WTC11 (cell line): ENCODE results near the gene CSNK1G3. TPM values are rescaled to one million over a fixed set of nuclear protein-coding genes. Genes with fewer than 3 reads are reported as not detected.

Experiments used
- ATAC-seq: fragments of 200-7000 bp; cut with Tn5 transposase; 2 replicates; pipeline ENCODE4 v1.10.0; 2021; ENCODE audit warnings: mild to moderate bottlenecking, moderate library complexity
- CTCF ChIA-PET: fragments of 300-600 bp; sonication (Branson Sonifier 250); formaldehyde crosslinking; loops from one replicate; lab custom pipeline; 2021; ENCODE audit warnings: antibody characterized with exemption; lab: Charles Lee
- POLR2A ChIA-PET: fragments of 350-600 bp; sonication (Branson Sonifier 250); formaldehyde crosslinking; loops from one replicate; lab custom pipeline; 2021; ENCODE audit warnings: antibody characterized with exemption; lab: Charles Lee
- DNase-seq: peaks from one replicate; pipeline ENCODE4 v3.0.0; 2021; ENCODE audit warnings: low spot score
- H3K27ac Mint-ChIP-seq: 2 replicates; pipeline ENCODE4 v1.8.0; 2021; ENCODE audit warnings: mixed read lengths
- H3K27me3 Mint-ChIP-seq: 2 replicates; pipeline ENCODE4 v1.8.0; 2021; ENCODE audit warnings: low read depth, mild to moderate bottlenecking, moderate library complexity, mixed read lengths
- H3K36me3 Mint-ChIP-seq: 2 replicates; pipeline ENCODE4 v1.8.0; 2021; ENCODE audit warnings: mixed read lengths
- H3K4me1 Mint-ChIP-seq: 2 replicates; pipeline ENCODE4 v1.8.0; 2022; ENCODE audit warnings: mixed read lengths
- H3K4me3 Mint-ChIP-seq: 2 replicates; pipeline ENCODE4 v1.8.0; 2021; ENCODE audit warnings: mild to moderate bottlenecking, moderate library complexity, mixed read lengths
- H3K9me3 Mint-ChIP-seq: 2 replicates; pipeline ENCODE4 v1.8.0; 2021; ENCODE audit warnings: mixed read lengths
- AFF4 ChIP-seq: sonication (generic); formaldehyde crosslinking; IDR thresholded peaks from 2 replicates; pipeline ENCODE4 v1.8.1; 2023; ENCODE audit warnings: mild to moderate bottlenecking, missing genetic modification reagents, borderline replicate concordance
- ARID4B ChIP-seq: sonication (generic); formaldehyde crosslinking; IDR thresholded peaks from 2 replicates; pipeline ENCODE4 v1.8.0; 2023; ENCODE audit warnings: missing genetic modification reagents, mild to moderate bottlenecking, borderline replicate concordance
- ATF6 ChIP-seq: sonication (generic); formaldehyde crosslinking; IDR thresholded peaks from 2 replicates; pipeline ENCODE4 v1.8.1; 2023; ENCODE audit warnings: mild to moderate bottlenecking, missing genetic modification reagents
- CREM ChIP-seq: sonication (generic); formaldehyde crosslinking; IDR thresholded peaks from 2 replicates; pipeline ENCODE4 v1.8.1; 2022; ENCODE audit warnings: mild to moderate bottlenecking, missing genetic modification reagents, moderate library complexity
- E2F1 ChIP-seq: sonication (generic); formaldehyde crosslinking; IDR thresholded peaks from 2 replicates; pipeline ENCODE4 v1.8.0; 2022; ENCODE audit warnings: mild to moderate bottlenecking, missing genetic modification reagents
- EMX1 ChIP-seq: fragments of 250-450 bp; sonication (Bioruptor Pico); IDR thresholded peaks from 2 replicates; pipeline ENCODE4 v1.8.0; 2021; ENCODE audit warnings: mild to moderate bottlenecking
- ESRRA ChIP-seq: sonication (generic); formaldehyde crosslinking; IDR thresholded peaks from 2 replicates; pipeline ENCODE4 v1.8.1; 2022; ENCODE audit warnings: mild to moderate bottlenecking, missing genetic modification reagents, borderline replicate concordance
- FOXK1 ChIP-seq: sonication (generic); formaldehyde crosslinking; IDR thresholded peaks from 2 replicates; pipeline ENCODE4 v1.8.0; 2022; ENCODE audit warnings: mild to moderate bottlenecking, moderate library complexity, missing genetic modification reagents
- HMGA2 ChIP-seq: fragments of 250-450 bp; sonication (Bioruptor Pico); IDR thresholded peaks from 2 replicates; pipeline ENCODE4 v1.4.0; 2021; ENCODE audit warnings: mild to moderate bottlenecking, moderate library complexity
- KAT7 ChIP-seq: sonication (generic); formaldehyde crosslinking; IDR thresholded peaks from 2 replicates; pipeline ENCODE4 v1.8.1; 2023; ENCODE audit warnings: missing genetic modification reagents, mild to moderate bottlenecking, borderline replicate concordance
- NR3C1 ChIP-seq: sonication (generic); formaldehyde crosslinking; conservative IDR thresholded peaks from 2 replicates; pipeline ENCODE4 v1.8.1; 2023; ENCODE audit warnings: low read depth, mild to moderate bottlenecking, missing genetic modification reagents
- PREB ChIP-seq: sonication (generic); formaldehyde crosslinking; IDR thresholded peaks from 2 replicates; pipeline ENCODE4 v1.8.1; 2022; ENCODE audit warnings: mild to moderate bottlenecking, missing genetic modification reagents, moderate library complexity, borderline replicate concordance
- SOX15 ChIP-seq: fragments of 250-450 bp; sonication (Bioruptor Pico); IDR thresholded peaks from 2 replicates; pipeline ENCODE4 v1.9.0; 2021; ENCODE audit warnings: mild to moderate bottlenecking
- ZBTB21 ChIP-seq: sonication (generic); formaldehyde crosslinking; IDR thresholded peaks from 2 replicates; pipeline ENCODE4 v1.8.1; 2023; ENCODE audit warnings: mild to moderate bottlenecking, missing genetic modification reagents, borderline replicate concordance
- ZNF138 ChIP-seq: sonication (generic); formaldehyde crosslinking; conservative IDR thresholded peaks from 2 replicates; pipeline ENCODE4 v1.8.1; 2022; ENCODE audit warnings: mild to moderate bottlenecking, moderate library complexity, missing genetic modification reagents
- ZNF512 ChIP-seq: sonication (generic); formaldehyde crosslinking; IDR thresholded peaks from 2 replicates; pipeline ENCODE4 v1.8.1; 2022; ENCODE audit warnings: missing genetic modification reagents, borderline replicate concordance
- ZSCAN18 ChIP-seq: fragments of 250-450 bp; sonication (Bioruptor Pico); IDR thresholded peaks from 2 replicates; pipeline ENCODE4 v2.1.2; 2022; ENCODE audit warnings: mild to moderate bottlenecking, moderate library complexity
- total RNA-seq: library from RNA; stranded (reverse); gene quantifications from 3 replicates; pipeline ENCODE4 v1.2.3, GENCODE V29; 2021

CSNK1G3 gene
- total RNA-seq, 1 experiment from 2014 or later, result 51.2 TPM

- Mint-ChIP-seq H3K4me3 (no peak overlapping the region), H3K9me3 (peaks cover 50% of the 10 kb centered on the region), H3K27me3 (no peaks in the 10 kb centered on the region; the same call in 1 of the 2 replicates), H3K27ac (no peak overlapping the region), H3K36me3 (peaks cover 13% of the 10 kb centered on the region), H3K4me1 (no peaks in the 10 kb centered on the region)
- no peak for DNase-seq
- CTCF ChIA-PET, result no interaction called here
- TF ChIP-seq CREM (CRISPR knock-in tag) (no peak), SOX15 (CRISPR knock-in tag) (no peak), PREB (CRISPR knock-in tag) (no peak), FOXK1 (no peak), HMGA2 (CRISPR knock-in tag) (no peak), KAT7 (CRISPR knock-in tag) (no peak), ZNF512 (CRISPR knock-in tag) (no peak), ARID4B (CRISPR knock-in tag) (no peak), E2F1 (CRISPR knock-in tag) (no peak), ZNF138 (CRISPR knock-in tag) (no peak), NR3C1 (no peak), ZBTB21 (no peak), ZSCAN18 (no peak), ATF6 (CRISPR knock-in tag) (no peak), ESRRA (no peak), EMX1 (no peak), AFF4 (no peak)
- ATAC-seq, result no peak
- POLR2A ChIA-PET, result no interaction called here
Measured at GRCh38 chr5:123628860-123629544, 117.0 kb downstream of the CSNK1G3 start.
